Esophagus squamous epithelium (tissue), 4 donors: Measurements from ENCODE around the gene C6orf62.

Source experiments
- POLR2A ChIP-seq, 4 donors: fragments of 450-650 bp; IDR thresholded peaks; one replicate each; pipeline ENCODE4 v1.6.1; 2017; ENCODE audit warnings: antibody characterized with exemption in 4 of 4, mild to moderate bottlenecking in 4 of 4, moderate library complexity in 3 of 4
- TF ChIP-seq, protein P1 (sequence below), 6 experiments: fragments of 450-650 bp in 4 of 6; fragments of 200-600 bp in 2 of 6; sonication (generic) in 2 of 6; IDR thresholded peaks; one replicate each; pipeline ENCODE4 v1.5.1; 2016 to 2019; ENCODE audit warnings: antibody characterized with exemption in 6 of 6, mild to moderate bottlenecking in 4 of 6, moderate library complexity in 4 of 6

DNA sequence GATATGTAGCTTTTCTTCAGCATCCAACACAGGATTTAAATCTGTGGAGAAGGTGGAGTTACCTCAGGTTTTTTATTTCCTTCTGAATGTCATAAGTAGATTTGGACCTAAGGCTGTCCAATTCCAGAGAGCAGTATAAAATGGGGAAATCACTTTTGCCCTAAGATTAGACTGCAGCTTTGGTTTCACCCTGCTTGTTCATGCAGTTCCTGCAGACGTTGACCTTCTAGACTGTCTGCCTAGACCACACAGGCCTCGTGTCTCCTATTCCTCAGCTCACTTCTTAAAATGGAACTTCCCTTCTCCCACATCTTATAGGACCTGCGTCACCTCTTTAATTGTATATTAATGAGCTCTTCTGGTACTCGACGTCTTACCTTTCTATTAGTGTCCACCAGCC, 26.0 kb upstream of the C6orf62 start:
- TF ChIP-seq POLR2A (IDR thresholded peaks at IDR 0.05), result no peak
- TF ChIP-seq, protein P1, sequence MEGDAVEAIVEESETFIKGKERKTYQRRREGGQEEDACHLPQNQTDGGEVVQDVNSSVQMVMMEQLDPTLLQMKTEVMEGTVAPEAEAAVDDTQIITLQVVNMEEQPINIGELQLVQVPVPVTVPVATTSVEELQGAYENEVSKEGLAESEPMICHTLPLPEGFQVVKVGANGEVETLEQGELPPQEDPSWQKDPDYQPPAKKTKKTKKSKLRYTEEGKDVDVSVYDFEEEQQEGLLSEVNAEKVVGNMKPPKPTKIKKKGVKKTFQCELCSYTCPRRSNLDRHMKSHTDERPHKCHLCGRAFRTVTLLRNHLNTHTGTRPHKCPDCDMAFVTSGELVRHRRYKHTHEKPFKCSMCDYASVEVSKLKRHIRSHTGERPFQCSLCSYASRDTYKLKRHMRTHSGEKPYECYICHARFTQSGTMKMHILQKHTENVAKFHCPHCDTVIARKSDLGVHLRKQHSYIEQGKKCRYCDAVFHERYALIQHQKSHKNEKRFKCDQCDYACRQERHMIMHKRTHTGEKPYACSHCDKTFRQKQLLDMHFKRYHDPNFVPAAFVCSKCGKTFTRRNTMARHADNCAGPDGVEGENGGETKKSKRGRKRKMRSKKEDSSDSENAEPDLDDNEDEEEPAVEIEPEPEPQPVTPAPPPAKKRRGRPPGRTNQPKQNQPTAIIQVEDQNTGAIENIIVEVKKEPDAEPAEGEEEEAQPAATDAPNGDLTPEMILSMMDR (IDR thresholded peaks at IDR 0.05), result no peak
